Measurements from ENCODE around the gene CRTC1. TPM values are rescaled to one million over a fixed set of nuclear protein-coding genes. Genes with fewer than 3 reads are reported as not detected.

CRTC1 gene
- total and polyA plus RNA-seq, 4 donors, result 1.5 to 3.5 (median 1.9) TPM

- H3K4me1 ChIP-seq (ENCODE audit: control insufficient read depth in 4 of 4, insufficient read depth in 4 of 4, low read length in 3 of 4), result no peaks in the 10 kb centered on the region
- no peak overlapping the region for H3K9ac ChIP-seq (ENCODE audit: low read depth in 1 of 2, low read length in 2 of 2)
- no peaks in the 10 kb centered on the region for H3K9me3 ChIP-seq (ENCODE audit: control insufficient read depth in 4 of 4, low read length in 3 of 4)
- H3K4me3 ChIP-seq (ENCODE audit: low read depth in 1 of 3, low read length in 3 of 3), result no peak overlapping the region
- H3K27me3 ChIP-seq (ENCODE audit: control insufficient read depth in 4 of 4, insufficient read depth in 4 of 4, low read length in 3 of 4), result no peaks in the 10 kb centered on the region
- DNase-seq (ENCODE audit: low spot score), result no peak
- H3K36me3 ChIP-seq (ENCODE audit: control insufficient read depth in 4 of 4, insufficient read depth in 3 of 4, low read depth in 1 of 4, low read length in 3 of 4), result no peaks in the 10 kb centered on the region
- no peak overlapping the region for H3K27ac ChIP-seq (ENCODE audit: low read depth in 1 of 2, low read length in 2 of 2)
- no peak for TF ChIP-seq RAD21 (IDR thresholded peaks at IDR 0.05)
- TF ChIP-seq TAF1 (conservative IDR thresholded peaks at IDR 0.05), result no peak
- no peak for TF ChIP-seq SP1 (IDR thresholded peaks at IDR 0.05)
- no peak for TF ChIP-seq MAX (IDR thresholded peaks at IDR 0.05)
- TF ChIP-seq CTCF (IDR thresholded peaks at IDR 0.05; ENCODE audit: low read depth, low read length, missing input control), result no peak
- TF ChIP-seq YY1 (IDR thresholded peaks at IDR 0.05), result no peak
- TF ChIP-seq ZBTB33 (IDR thresholded peaks at IDR 0.05), result no peak
- no peak for TF ChIP-seq HNF4G (IDR thresholded peaks at IDR 0.05)
- TF ChIP-seq REST (IDR thresholded peaks at IDR 0.05), result no peak
- no peak for TF ChIP-seq FOXA2 (IDR thresholded peaks at IDR 0.05)
- no peak for TF ChIP-seq GABPA (IDR thresholded peaks at IDR 0.05 in 1 of 2, conservative IDR thresholded peaks at IDR 0.05 in 1 of 2)
- TF ChIP-seq RXRA (IDR thresholded peaks at IDR 0.05), result no peak
- no peak for TF ChIP-seq EGR1 (IDR thresholded peaks at IDR 0.05; ENCODE audit: low read depth in 2 of 2)
- TF ChIP-seq HNF4A (conservative IDR thresholded peaks at IDR 0.05), result no peak
- TF ChIP-seq ATF3 (IDR thresholded peaks at IDR 0.05), result no peak
- no peak for TF ChIP-seq JUND (IDR thresholded peaks at IDR 0.05)
- no peak for TF ChIP-seq NR2F2 (IDR thresholded peaks at IDR 0.05)
- WGBS, result 94% methylated on average over 36 of the region's 36 CpGs
Measured at GRCh38 chr19:18771328-18772242, 88.1 kb downstream of the CRTC1 start.

Measured in liver (tissue), 9 donors.